ENCODE results near the gene ATP10B.

ATP10B gene

GRCh38 chr5:160627921-160628618 is 223.9 kb downstream of the ATP10B start:
- Histone ChIP-seq H3K27me3 (ENCODE audit: insufficient read depth, low read depth, severe bottlenecking) (peaks cover 61% of the 10 kb centered on the region), H3K4me3 (ENCODE audit: low read depth, low read length) (no peak overlapping the region), H3K9me3 (ENCODE audit: severe bottlenecking) (no peaks in the 10 kb centered on the region), H3K36me3 (no peaks in the 10 kb centered on the region), H3K27ac (no peak overlapping the region)
- DNase-seq: no peak
- no peak for TF ChIP-seq CTCF (IDR thresholded peaks at IDR 0.05; ENCODE audit: low read depth, low read length)

DNA sequence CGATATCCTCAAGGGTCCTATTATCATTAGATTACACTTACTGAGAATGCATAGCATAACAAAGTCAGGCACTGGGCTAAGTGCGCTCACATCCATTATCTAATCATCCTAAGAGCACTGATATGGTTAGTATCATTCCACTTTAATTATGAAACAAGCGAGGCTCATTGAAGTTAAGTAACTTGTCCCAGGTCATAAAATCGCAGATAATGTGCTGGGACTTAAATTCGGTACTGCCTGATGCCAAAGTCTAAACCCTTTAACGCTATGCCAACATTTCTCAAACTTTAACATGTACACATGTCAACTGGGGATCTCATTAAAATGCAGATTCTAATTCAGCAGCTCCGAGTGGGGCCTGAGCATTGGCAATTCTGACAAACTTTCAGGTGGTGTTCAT is 225.7 kb downstream of the ATP10B start:
- H3K36me3 ChIP-seq: no peaks in the 10 kb centered on the region
- no peaks in the 10 kb centered on the region for H3K9me3 ChIP-seq (ENCODE audit: severe bottlenecking)
- no peak for TF ChIP-seq CTCF (IDR thresholded peaks at IDR 0.05; ENCODE audit: low read depth, low read length)
- H3K27ac ChIP-seq: no peak overlapping the region
- DNase-seq: no peak
- peaks cover 57% of the 10 kb centered on the region for H3K27me3 ChIP-seq (ENCODE audit: insufficient read depth, low read depth, severe bottlenecking)
- no peak overlapping the region for H3K4me3 ChIP-seq (ENCODE audit: low read depth, low read length)

DNA sequence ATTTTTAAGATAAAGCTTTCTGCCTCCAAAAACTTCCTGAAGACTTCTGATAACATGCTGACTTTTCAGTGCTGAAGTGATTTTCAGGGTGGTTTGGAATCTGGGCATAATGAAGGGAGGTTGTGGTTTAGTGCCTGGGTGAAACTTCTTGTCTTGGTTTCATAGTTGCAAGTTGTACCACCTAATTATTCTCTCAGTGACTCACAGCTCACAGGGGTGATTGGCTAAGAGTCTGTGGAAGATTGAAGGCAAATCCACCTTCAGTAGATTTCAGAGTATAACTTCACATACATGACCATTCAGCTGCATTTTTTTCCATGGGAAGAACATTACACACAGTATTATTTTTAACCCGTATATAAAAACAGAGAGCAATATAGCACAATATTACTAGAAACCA is 230.5 kb downstream of the ATP10B start:
- peaks cover 59% of the 10 kb centered on the region for H3K27me3 ChIP-seq (ENCODE audit: insufficient read depth, low read depth, severe bottlenecking)
- H3K27ac ChIP-seq: no peak overlapping the region
- no peaks in the 10 kb centered on the region for H3K9me3 ChIP-seq (ENCODE audit: severe bottlenecking)
- no peak for TF ChIP-seq CTCF (IDR thresholded peaks at IDR 0.05; ENCODE audit: low read depth, low read length)
- H3K4me3 ChIP-seq (ENCODE audit: low read depth, low read length): no peak overlapping the region
- H3K36me3 ChIP-seq: no peaks in the 10 kb centered on the region
- no peak for DNase-seq

GRCh38 chr5:160620401-160620800 is 231.6 kb downstream of the ATP10B start:
- H3K9me3 ChIP-seq (ENCODE audit: severe bottlenecking): no peaks in the 10 kb centered on the region
- no peak for TF ChIP-seq CTCF (IDR thresholded peaks at IDR 0.05; ENCODE audit: low read depth, low read length)
- H3K36me3 ChIP-seq: no peaks in the 10 kb centered on the region
- no peak for DNase-seq
- H3K4me3 ChIP-seq (ENCODE audit: low read depth, low read length): no peak overlapping the region
- H3K27ac ChIP-seq: no peak overlapping the region
- peaks cover 61% of the 10 kb centered on the region for H3K27me3 ChIP-seq (ENCODE audit: insufficient read depth, low read depth, severe bottlenecking)

DNA sequence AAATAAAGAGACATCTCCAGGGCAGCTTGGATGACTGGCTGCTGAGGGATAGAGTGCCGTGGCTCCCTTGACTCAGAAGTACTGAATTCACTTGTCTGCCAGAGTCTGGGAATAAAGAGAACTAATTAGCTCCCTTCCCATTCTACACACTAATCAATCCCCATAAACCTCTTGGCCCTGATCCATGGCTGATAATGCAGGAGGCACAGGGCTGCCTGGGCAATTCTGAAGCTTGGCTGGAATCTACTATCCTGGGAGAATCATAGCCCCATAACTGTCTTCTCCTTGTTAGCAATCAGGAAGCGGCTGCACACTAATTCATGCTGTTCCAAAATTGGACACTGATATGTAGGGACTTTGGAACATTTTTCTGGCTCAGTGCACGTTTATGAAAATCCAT is 232.6 kb downstream of the ATP10B start:
- TF ChIP-seq CTCF (IDR thresholded peaks at IDR 0.05; ENCODE audit: low read depth, low read length): no peak
- peaks cover 57% of the 10 kb centered on the region for H3K27me3 ChIP-seq (ENCODE audit: insufficient read depth, low read depth, severe bottlenecking)
- no peaks in the 10 kb centered on the region for H3K36me3 ChIP-seq
- H3K4me3 ChIP-seq (ENCODE audit: low read depth, low read length): no peak overlapping the region
- no peaks in the 10 kb centered on the region for H3K9me3 ChIP-seq (ENCODE audit: severe bottlenecking)
- H3K27ac ChIP-seq: no peak overlapping the region
- no peak for DNase-seq

- no peak overlapping the region for H3K4me3 ChIP-seq (ENCODE audit: low read depth, low read length)
- no peak for TF ChIP-seq CTCF (IDR thresholded peaks at IDR 0.05; ENCODE audit: low read depth, low read length)
- H3K27me3 ChIP-seq (ENCODE audit: insufficient read depth, low read depth, severe bottlenecking): peaks cover 62% of the 10 kb centered on the region
- no peaks in the 10 kb centered on the region for H3K9me3 ChIP-seq (ENCODE audit: severe bottlenecking)
- H3K36me3 ChIP-seq: no peaks in the 10 kb centered on the region
- DNase-seq: no peak
- no peak overlapping the region for H3K27ac ChIP-seq
These were observed 233.7 kb downstream of the ATP10B start for GRCh38 chr5:160618286-160618685.

Measured in WERI-Rb-1 (cell line).